Stimulated activated CD4-positive, alpha-beta T cell treated with anti-CD3 and anti-CD28 coated beads, Interleukin-1b, Interleukin-23, amount 100 ng/mL, for 1 hour (primary cell): ENCODE measurements around the gene EIF6.
"Not testable (repeated sequence)": the region's sequence is repeated elsewhere in the genome, so short reads cannot be mapped to it uniquely, and the experiment has no call there.

Source experiments
- DNase-seq, 2 donors: peaks; one replicate each; pipeline ENCODE4 v3.0.0-alpha.2; 2020; ENCODE audit warnings: low read depth in 2 of 2

The EIF6 gene

GRCh38 chr20:35254448-35254999 lies 30.0 kb downstream of the EIF6 start:
- DNase-seq, result no peak

GRCh38 chr20:35253010-35253409 lies 31.6 kb downstream of the EIF6 start:
- no peak for DNase-seq

GRCh38 chr20:35252598-35252997 lies 32.0 kb downstream of the EIF6 start:
- DNase-seq, result not testable (repeated sequence)

GRCh38 chr20:35252037-35252461 lies 32.5 kb downstream of the EIF6 start:
- DNase-seq, result no peak

GRCh38 chr20:35251613-35251940 lies 33.0 kb downstream of the EIF6 start:
- no peak for DNase-seq

GRCh38 chr20:35248641-35249475 lies 35.7 kb downstream of the EIF6 start:
- no peak for DNase-seq

GRCh38 chr20:35246723-35247122 lies 37.8 kb downstream of the EIF6 start:
- no peak for DNase-seq

GRCh38 chr20:35243986-35244385 lies 40.6 kb downstream of the EIF6 start:
- DNase-seq, result no peak

- no peak for DNase-seq
These were observed 41.3 kb downstream of the EIF6 start for GRCh38 chr20:35243317-35243716.

- DNase-seq, result no peak
These were observed 43.7 kb downstream of the EIF6 start for GRCh38 chr20:35240811-35241293.

- no peak for DNase-seq
These were observed 44.3 kb downstream of the EIF6 start for GRCh38 chr20:35240083-35240810.

- DNase-seq, result no peak
These were observed 45.8 kb downstream of the EIF6 start for GRCh38 chr20:35238735-35239134.

GRCh38 chr20:35238170-35238569 lies 46.4 kb downstream of the EIF6 start:
- DNase-seq, result no peak

- no peak for DNase-seq
These were observed 47.1 kb downstream of the EIF6 start for GRCh38 chr20:35237486-35237885.

GRCh38 chr20:35235881-35236280 lies 48.7 kb downstream of the EIF6 start:
- DNase-seq, result no peak

- no peak for DNase-seq
These were observed 52.0 kb downstream of the EIF6 start for GRCh38 chr20:35232575-35232974.
